KOPT-K1 (cell line): ENCODE results near the gene YWHAQ.

Experiments used
- H3K27ac ChIP-seq: fragments of 200-600 bp; sonication (generic); 2 replicates; pipeline ENCODE4 v1.5.1; 2016; ENCODE audit warnings: antibody characterized with exemption, mild to moderate bottlenecking, low read depth, low read length; ENCODE audit not compliant: poor library complexity, severe bottlenecking
- H3K36me3 ChIP-seq: fragments of 200-600 bp; sonication (generic); 2 replicates; pipeline ENCODE4 v1.5.1; 2017; ENCODE audit warnings: antibody characterized with exemption, mild to moderate bottlenecking, low read length, moderate library complexity; ENCODE audit not compliant: insufficient read depth
- H3K9me3 ChIP-seq: fragments of 200-600 bp; sonication (generic); 2 replicates; pipeline ENCODE4 v1.5.1; 2017; ENCODE audit warnings: antibody characterized with exemption, low read length, mild to moderate bottlenecking; ENCODE audit not compliant: insufficient read depth, poor library complexity, severe bottlenecking

The YWHAQ gene

DNA sequence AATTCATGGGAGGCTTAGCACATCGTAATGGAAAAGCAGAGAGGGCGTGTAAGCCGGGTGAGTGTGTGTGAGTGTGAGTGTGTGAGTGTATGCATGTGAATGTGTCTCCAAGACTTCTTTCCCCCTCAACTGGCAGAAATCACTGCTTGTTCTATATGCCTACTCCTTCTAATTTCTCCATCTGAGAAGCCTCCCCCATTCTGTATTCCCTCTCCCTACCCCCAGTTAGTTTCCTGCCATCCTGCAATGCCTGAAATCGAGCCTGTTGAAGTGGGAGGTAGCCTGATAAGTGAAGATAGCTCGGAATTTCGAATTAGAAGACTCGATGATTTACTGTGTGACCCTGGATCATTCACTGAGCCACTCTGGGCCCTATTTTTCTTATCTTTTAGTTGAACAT is 30.0 kb upstream of the YWHAQ start:
- H3K27ac ChIP-seq: no peak overlapping the region
- no peaks in the 10 kb centered on the region for H3K9me3 ChIP-seq
- no peaks in the 10 kb centered on the region for H3K36me3 ChIP-seq

DNA sequence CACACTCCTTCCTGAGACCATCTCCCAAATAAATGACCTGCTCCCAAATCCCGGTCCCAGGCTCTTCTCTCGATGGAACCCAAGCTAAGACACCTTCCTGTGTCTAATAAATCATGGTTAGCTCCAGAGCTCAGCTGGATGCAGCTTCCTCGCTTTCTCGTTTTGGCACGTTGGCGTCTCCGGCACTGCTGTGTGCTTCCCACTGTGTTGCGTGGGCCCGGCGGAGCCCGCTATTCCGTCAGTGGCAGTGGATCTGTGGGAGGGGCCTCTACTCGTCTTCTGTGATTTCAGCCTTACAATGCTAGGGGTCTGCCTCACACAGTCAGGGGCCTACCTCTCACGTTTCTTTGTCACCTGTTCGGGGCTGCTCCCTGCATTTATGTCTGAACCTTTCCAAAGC is 29.4 kb upstream of the YWHAQ start:
- H3K27ac ChIP-seq: no peak overlapping the region
- no peaks in the 10 kb centered on the region for H3K9me3 ChIP-seq
- H3K36me3 ChIP-seq: no peaks in the 10 kb centered on the region

DNA sequence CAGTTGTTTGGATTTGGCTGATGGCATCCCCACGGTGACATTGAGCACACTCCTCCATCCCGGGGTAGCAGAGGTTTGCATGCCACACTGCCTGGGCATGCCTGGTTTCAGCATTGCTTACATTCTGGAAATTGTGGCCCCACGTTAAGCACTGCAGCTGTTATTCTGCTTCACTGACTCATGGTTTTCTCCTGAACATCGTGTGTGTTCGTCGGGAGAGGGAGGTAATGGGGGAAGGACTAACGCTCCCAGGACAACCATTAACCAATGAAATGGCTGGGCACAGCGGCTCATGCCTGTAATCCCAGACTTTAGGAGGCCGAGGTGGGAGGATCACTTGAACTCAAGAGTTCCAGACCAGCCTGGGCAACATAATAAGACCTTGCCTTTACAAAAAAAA is 28.2 kb upstream of the YWHAQ start:
- no peaks in the 10 kb centered on the region for H3K36me3 ChIP-seq
- no peaks in the 10 kb centered on the region for H3K9me3 ChIP-seq
- H3K27ac ChIP-seq: no peak overlapping the region

DNA sequence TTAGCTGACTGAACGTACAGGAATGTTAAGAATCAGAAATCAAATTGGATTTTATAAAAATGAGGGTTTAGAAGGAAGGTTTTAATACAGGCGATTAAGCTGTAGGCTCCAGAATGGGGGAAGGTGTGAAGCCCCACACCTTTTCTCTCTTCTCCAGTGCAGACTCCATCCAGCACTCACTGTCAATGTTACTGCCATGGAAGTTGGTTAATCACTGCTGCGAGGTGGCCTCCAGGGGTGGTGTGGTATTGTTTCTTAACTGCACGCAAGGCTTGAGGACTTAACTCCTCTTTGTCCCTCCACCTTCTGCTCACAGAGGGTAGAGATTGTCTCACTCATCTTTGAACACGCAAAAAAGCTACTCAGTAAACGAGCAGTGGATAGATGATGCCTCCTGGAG is 26.9 kb upstream of the YWHAQ start:
- H3K9me3 ChIP-seq: no peaks in the 10 kb centered on the region
- no peaks in the 10 kb centered on the region for H3K36me3 ChIP-seq
- no peak overlapping the region for H3K27ac ChIP-seq

DNA sequence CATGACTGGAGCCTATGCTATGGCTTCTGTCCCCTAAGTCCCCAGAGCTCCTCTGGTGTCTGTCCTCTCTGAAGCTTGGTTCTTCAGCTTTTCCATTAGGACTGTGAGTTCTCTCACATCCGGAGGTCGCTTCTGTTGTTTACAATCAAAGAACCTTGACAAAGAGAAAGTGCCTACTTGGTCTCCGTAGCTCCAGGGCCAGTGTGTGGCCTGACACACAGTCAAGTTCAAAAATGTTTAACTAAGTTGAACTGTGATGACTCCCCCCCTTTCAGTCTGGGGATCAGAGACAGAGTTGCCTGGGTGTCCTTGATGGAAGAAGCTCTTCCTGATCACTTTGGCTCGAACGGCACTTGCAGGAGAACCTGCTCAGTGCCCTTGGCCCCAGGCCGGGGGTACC is 26.3 kb upstream of the YWHAQ start:
- H3K36me3 ChIP-seq: no peaks in the 10 kb centered on the region
- no peak overlapping the region for H3K27ac ChIP-seq
- no peaks in the 10 kb centered on the region for H3K9me3 ChIP-seq

DNA sequence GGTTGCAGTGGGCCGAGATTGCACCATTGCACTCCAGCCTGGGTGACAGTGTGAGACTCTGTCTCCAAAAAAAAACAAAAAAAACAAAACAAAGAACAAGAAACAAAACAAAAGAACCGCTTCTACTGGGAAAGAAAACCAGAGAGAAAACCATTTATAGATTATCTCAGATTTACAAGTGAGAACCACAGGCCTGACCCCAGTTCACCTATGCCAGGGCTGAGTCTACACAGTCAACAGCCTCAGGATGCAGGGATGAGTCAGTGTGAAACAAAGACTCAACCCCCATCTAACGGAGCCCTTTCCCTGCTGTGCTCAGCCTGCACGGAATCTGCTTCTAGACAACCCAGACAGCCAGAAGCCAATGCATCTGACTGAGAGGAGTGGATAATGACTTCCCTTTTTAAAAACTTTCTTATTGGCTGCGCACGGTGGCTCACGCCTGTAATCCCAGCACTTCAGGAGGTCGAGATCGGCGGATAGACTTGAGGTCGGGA is 25.5 kb upstream of the YWHAQ start:
- no peaks in the 10 kb centered on the region for H3K36me3 ChIP-seq
- H3K9me3 ChIP-seq: no peaks in the 10 kb centered on the region
- H3K27ac ChIP-seq: no peak overlapping the region

DNA sequence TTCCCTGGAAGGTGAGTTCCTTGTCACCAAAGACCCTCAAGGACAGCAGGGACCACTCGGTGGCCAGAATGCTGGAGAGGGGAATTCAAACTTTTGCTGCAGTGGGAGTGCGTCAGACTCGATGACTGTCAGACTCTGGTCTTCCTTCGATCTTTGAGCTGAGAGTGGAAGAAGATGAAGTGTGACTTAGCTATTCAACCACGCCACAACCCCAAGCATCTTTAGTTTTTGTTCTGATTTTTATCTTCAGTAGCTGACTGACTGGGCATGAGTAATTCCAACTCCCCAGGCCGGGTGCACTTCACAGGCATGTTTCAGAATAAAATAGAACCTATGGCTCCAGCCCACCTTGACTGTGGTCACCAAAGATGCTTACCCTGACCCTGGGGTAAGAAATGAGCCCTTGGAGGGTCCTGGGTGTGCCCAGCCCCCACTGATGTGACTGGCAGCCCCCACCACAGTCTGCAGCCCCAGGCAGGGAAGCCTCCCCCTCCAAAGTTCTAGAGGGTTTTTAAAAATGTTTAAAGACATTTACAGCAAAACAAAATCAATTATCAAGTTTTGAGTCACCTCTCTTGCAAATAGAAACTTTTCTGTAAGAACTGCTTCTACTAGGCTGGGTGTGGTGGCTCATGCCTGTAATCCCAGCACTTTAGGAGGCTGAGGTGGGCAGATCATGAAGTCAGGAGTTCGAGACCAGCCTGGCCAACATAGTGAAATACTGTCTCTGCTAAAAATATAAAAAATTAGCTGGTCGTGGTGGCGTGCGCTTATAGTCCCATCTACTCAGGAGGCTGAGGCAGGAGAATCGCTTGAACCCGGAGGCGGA is 24.9 kb upstream of the YWHAQ start:
- Histone ChIP-seq H3K27ac (no peak overlapping the region), H3K9me3 (no peaks in the 10 kb centered on the region), H3K36me3 (no peaks in the 10 kb centered on the region)

DNA sequence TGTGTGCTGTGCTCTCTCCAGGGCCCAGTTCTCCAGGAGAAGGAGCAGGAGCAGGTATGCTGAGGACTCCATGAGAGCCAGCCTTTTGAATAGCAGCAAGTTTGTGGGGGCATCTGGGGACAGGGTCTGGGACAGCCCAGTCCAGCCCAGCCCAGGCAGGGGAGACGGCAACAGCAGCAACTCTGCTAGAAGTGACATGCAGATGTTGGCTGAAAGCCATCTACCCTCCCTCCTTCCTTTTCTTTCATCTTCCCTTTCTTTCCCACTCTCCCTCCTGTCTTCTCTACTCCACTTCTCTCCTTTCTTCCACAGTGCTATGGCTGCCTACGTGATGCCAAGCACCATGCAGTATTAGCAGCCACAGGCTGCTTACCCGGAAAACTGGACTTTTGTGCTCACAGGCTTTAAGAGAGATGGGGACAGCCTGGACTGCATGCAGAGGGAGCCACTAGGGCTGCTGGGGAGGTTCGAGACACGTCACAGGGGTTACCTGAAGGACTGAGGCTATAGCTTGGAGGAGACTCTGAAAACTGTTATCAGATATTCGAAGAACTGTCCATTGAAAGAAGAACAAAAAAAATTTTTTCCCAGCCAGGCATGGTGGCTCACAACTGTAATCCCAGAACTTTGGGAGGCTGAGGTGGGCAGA is 23.8 kb upstream of the YWHAQ start:
- Histone ChIP-seq H3K36me3 (no peaks in the 10 kb centered on the region), H3K9me3 (no peaks in the 10 kb centered on the region), H3K27ac (no peak overlapping the region)

DNA sequence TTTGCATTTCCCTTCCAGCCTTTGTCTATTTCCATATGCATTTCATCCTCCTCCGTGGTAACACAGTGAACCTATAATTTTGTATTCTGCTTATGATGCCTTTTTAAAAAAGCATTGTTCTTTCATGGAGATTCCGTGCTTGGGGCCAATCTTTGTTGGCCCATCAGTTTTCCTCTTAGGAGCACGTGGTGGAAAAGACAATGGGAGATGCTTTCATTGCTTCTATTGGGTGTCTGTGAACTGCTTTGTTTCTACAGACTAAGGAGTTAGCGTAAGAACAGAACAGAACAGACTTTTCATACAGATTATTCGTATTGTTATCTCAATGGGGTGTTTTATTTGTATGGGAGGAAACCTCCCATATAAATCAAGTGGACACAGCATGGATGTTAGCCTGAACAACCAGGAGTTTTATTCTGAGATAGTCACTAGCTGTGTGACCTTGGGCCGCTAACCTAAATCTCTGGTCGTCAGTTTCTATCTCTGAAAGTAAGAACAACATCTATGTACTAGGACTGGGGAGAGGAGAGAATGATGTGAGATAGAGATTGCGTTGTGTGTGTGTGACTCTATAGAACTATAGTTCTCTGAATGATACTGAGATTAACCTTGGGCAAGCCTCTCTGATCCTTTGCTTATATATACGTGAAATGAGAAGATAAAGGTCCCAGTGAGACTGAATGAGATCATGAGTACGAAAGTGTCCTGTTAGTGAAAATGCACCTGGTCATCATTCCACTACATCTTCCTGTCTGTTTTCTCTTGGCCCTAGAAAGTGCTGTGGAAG is 22.9 kb upstream of the YWHAQ start:
- Histone ChIP-seq H3K27ac (no peak overlapping the region), H3K9me3 (no peaks in the 10 kb centered on the region), H3K36me3 (no peaks in the 10 kb centered on the region)

DNA sequence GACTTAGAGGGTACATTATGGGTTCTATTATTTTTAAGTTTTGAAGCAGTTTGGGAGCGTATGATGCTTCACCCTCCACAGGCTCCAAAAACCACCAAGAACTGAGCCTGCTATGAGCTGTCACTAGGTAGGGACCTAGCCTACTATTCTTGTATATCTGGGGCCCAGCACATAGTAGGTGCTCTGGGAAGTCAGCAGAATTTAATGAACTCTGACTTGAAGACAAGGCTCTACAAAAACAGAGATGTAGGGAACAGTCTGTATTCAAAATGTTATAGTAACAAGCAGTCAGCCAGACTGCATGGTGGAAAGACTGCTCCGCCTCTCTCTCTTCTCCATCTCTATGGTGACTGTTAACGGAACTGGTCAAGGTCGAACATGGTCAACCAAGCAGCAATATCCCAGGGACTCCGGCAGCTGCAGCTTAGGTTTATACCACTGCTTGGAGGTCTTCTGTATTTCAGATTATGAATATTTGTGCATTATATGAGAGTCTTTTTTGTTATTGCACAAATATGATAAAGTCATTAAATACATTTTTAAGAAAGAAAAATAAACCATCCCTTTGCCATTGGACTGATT is 22.2 kb upstream of the YWHAQ start:
- H3K9me3 ChIP-seq: no peaks in the 10 kb centered on the region
- H3K27ac ChIP-seq: no peak overlapping the region
- no peaks in the 10 kb centered on the region for H3K36me3 ChIP-seq

DNA sequence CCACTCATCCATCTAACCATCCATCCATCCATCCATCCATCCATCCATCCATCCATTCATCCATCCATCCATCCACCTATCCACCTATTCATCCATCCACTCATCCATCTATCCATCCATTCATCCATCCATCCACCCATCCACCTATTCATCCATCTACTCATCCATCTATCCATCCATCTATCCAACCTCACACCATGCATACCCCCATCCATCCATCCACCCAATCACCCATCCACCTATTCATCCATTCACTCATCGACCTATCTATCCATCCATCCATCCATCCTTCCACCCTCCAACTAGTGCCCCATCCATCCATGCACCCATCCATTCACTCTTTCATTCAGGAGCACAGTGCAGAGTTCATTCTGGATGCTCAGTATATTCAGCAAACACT is 21.5 kb upstream of the YWHAQ start:
- no peaks in the 10 kb centered on the region for H3K36me3 ChIP-seq
- H3K27ac ChIP-seq: no peak overlapping the region
- no peaks in the 10 kb centered on the region for H3K9me3 ChIP-seq

DNA sequence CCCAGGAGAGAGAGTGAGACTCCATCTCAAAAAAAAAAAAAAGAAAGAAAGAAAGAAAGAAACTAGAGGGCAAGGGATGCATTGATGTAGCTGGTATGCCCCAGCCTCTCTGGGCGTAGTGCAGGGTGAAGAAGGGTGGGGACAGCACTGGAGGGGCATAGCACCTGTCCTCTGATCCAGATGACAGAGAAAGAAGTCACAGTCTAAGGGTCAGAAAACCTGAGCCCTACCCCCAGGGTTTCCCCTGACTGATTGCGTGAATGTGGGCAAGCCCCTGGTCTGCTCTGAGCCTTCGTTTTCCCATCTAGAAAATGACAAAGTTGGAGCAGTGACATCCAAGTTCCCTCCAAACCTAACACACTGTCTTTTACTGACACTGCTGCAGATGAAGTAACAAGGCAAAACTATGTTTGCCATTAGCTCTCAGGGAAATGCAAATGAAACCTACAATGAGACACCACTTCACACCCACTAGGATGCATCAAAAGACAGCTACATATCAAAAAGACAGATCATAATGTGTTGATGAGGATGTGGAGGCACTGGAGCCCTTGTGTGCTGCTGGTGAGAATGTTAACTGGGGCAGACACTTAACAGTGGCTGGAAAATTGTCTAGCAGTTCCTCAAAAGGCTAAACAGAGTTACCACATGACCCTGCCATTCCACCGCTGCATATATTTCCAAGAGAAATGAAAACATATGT is 19.5 kb upstream of the YWHAQ start:
- no peaks in the 10 kb centered on the region for H3K9me3 ChIP-seq
- no peak overlapping the region for H3K27ac ChIP-seq
- H3K36me3 ChIP-seq: no peaks in the 10 kb centered on the region

DNA sequence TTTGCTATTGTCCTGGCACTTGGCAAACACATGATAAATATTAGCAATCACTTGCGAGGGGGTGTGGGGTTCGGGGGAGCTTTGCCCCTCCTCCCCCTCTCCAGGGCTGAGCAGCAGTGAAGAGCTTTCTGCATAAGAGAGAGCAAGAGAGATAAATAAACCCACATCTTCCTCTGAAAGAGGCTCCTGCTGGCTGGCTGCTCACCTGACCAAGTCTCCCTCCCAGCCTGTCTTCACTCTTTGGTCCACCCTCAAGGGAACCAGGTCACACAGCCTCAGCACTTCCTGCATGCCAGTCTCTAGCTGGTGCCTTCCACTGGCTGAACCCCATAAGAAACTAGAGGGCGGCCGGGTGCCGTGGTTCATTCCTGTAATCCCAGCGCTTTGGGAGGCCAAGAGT is 18.5 kb upstream of the YWHAQ start:
- no peaks in the 10 kb centered on the region for H3K9me3 ChIP-seq
- no peaks in the 10 kb centered on the region for H3K36me3 ChIP-seq
- H3K27ac ChIP-seq: no peak overlapping the region

DNA sequence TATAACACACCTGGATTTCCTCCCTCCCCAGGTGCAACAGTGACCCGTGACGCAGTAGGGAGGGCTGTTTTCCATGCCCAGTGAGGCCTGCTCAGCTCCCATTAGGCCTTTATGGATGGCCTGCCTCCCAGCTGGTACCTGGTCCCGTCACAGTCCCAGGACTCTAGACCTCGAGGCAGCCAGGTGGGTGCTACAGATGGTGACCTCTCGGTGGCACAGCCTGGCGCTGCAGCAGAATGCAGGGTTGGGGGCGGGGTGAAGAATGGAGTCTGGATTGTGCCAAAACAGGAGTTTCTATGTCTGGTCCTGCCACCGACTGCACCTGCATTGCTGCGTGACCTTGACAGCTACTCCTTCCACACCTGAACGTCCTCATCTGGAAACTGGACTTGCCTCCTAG is 18.0 kb upstream of the YWHAQ start:
- Histone ChIP-seq H3K27ac (no peak overlapping the region), H3K9me3 (no peaks in the 10 kb centered on the region), H3K36me3 (no peaks in the 10 kb centered on the region)
